ENCODE data around the gene SPRN. TPM values are rescaled to one million over a fixed set of nuclear protein-coding genes. Genes with fewer than 3 reads are reported as not detected.
A peak's percentile ranks its signal among the peaks of the same experiment; 100 is the strongest.
"Not testable (repeated sequence)": the region's sequence is repeated elsewhere in the genome, so short reads cannot be mapped to it uniquely, and the experiment has no call there.

SPRN gene
- total RNA-seq, 6 experiments from 2014 or later: 0.07 to 15.1 (median 0.11) TPM; not detected in 1

- H3K4me3 ChIP-seq: peak overlapping the region; percentile 65 to 92 (median 77)
- intact Hi-C loops (cut with DNase I): loop anchor here in 1 of 2 donors (10.0 kb wide), 1 partner anchor 53 kb away; no protein-coding TSS in a partner anchor
- ATAC-seq (no peak), DNase-seq (peak in 2 of 3 donors; percentile 35 to 49)
- 30% methylated on average over 2 of the region's 20 CpGs for WGBS (ENCODE audit: insufficient coverage, low coverage, low lambda C conversion rate, missing lambda C conversion rate)
- H3K27me3 ChIP-seq: no peaks in the 10 kb centered on the region
- TF ChIP-seq POLR2A (IDR thresholded peaks at IDR 0.05): no peak
- no peak for TF ChIP-seq CTCF (IDR thresholded peaks at IDR 0.05)
- no peaks in the 10 kb centered on the region for H3K9me3 ChIP-seq
- peaks cover 0 to 23% (median 7%) of the 10 kb centered on the region in 4 donors for H3K4me1 ChIP-seq
- H3K36me3 ChIP-seq: no peaks in the 10 kb centered on the region
- H3K27ac ChIP-seq: peak overlapping the region; percentile 66 to 90 (median 86)
Measured at GRCh38 chr10:133377818-133378250, 46.6 kb downstream of the SPRN start.

GRCh38 chr10:133377025-133377817 lies 47.2 kb downstream of the SPRN start:
- Histone ChIP-seq H3K27me3 (no peaks in the 10 kb centered on the region), H3K27ac (no peak overlapping the region), H3K4me1 (peaks cover 0 to 23% (median 8%) of the 10 kb centered on the region in 4 donors), H3K9me3 (no peaks in the 10 kb centered on the region), H3K4me3 (no peak overlapping the region), H3K36me3 (no peaks in the 10 kb centered on the region)
- no peak for TF ChIP-seq CTCF (IDR thresholded peaks at IDR 0.05)
- no peak for TF ChIP-seq POLR2A (IDR thresholded peaks at IDR 0.05)
- WGBS (ENCODE audit: insufficient coverage, low coverage, low lambda C conversion rate, missing lambda C conversion rate): no CpG with 5 or more reads among the region's 30 CpGs
- DNase-seq (peak in 2 of 3 donors; percentile 27 to 49), ATAC-seq (no peak)
- intact Hi-C loops (cut with DNase I): loop anchor here in 1 of 2 donors (10.0 kb wide), 1 partner anchor 52 kb away; no protein-coding TSS in a partner anchor

DNA sequence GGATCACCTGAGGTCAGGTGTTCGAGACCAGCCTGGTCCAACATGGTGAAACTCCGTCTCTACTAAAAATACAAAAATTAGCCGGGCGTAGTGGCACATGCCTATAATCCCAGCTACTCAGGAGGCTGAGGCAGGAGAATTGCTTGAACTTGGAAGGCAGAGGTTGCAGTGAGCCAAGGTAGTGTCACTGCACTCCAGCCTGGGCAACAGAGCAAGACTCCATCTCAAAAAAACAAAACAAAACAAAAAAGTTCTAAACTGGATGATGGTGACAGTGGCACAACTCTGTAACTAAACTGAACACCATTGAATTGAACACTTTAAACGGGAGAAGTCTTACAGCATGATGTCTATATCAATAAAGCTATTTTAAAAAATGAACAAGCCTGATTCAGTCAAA lies 48.2 kb downstream of the SPRN start:
- H3K9me3 ChIP-seq, H3K4me3 ChIP-seq, H3K27ac ChIP-seq, ATAC-seq, H3K27me3 ChIP-seq, DNase-seq, H3K36me3 ChIP-seq: not testable (repeated sequence)
- peaks cover 0 to 26% (median 11%) of the 10 kb centered on the region in 4 donors for H3K4me1 ChIP-seq
- intact Hi-C loops (cut with DNase I): loop anchor here in 1 of 2 donors (10.0 kb wide), 1 partner anchor 51 kb away; no protein-coding TSS in a partner anchor
- WGBS (ENCODE audit: insufficient coverage, low coverage, low lambda C conversion rate, missing lambda C conversion rate): 95% methylated on average over 3 of the region's 5 CpGs

DNA sequence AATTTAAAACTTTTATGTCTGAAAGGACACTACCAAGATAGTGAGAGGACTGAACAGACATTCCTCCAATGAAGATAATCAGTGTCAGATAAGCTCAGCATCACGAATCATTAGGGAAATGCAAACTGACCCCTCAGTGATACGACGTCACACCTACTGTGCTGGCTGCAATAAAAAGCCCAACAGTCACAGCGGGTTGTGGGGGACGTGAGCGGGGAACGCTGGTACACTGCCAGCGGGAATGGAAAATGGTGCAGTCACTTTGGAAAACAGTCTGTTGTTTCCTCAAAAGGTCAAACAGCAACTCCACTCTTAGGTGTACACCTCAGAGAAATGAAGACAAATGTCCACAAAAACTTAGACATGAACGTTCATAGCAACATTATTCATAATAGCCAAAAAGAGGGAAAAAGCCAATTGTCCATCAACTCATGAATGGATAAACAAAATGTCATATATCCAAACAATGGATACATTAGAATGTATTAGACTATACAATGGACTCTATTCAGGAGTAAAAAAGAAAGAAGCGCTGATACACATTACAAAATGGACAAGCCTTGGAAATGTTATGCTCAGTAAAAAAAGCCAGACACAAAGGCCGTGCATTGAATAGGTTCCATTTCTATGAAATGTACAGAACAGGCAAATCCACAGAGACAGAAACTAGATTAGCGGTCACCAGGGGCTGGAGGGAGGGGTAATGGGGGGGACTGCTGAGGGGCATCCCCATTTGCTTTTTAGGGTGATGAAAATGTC lies 48.9 kb downstream of the SPRN start:
- H3K27ac ChIP-seq: no peak overlapping the region
- H3K4me3 ChIP-seq: no peak overlapping the region
- DNase-seq (no peak), ATAC-seq (no peak)
- TF ChIP-seq POLR2A (IDR thresholded peaks at IDR 0.05) (no peak), CTCF (IDR thresholded peaks at IDR 0.05) (no peak)
- H3K4me1 ChIP-seq: peaks cover 0 to 29% (median 11%) of the 10 kb centered on the region in 4 donors
- intact Hi-C loops (cut with DNase I): loop anchor here in 1 of 2 donors (10.0 kb wide), 1 partner anchor 51 kb away; no protein-coding TSS in a partner anchor
- peaks cover 0 to 11% (median 4%) of the 10 kb centered on the region in 4 donors for H3K36me3 ChIP-seq
- 84% methylated on average over 10 of the region's 12 CpGs for WGBS (ENCODE audit: insufficient coverage, low coverage, low lambda C conversion rate, missing lambda C conversion rate)
- no peaks in the 10 kb centered on the region for H3K27me3 ChIP-seq
- no peaks in the 10 kb centered on the region for H3K9me3 ChIP-seq

Measured in right lobe of liver (tissue), 6 donors.